ENCODE results near the gene CDRT15. TPM values are rescaled to one million over a fixed set of nuclear protein-coding genes. Genes with fewer than 3 reads are reported as not detected.

The CDRT15 gene
- total RNA-seq, 1 donor from 2014 or later: not detected

- Mint-ChIP-seq H3K27me3 (ENCODE audit: low read depth) (no peaks in the 10 kb centered on the region), H3K4me1 (no peaks in the 10 kb centered on the region), H3K9me3 (peaks cover 13% of the 10 kb centered on the region), H3K27ac (ENCODE audit: unreplicated experiment) (peak overlapping the region; percentile 39), H3K36me3 (ENCODE audit: low read depth) (peaks cover 40% of the 10 kb centered on the region), H3K4me3 (no peak overlapping the region)
- no peak for TF ChIP-seq CTCF (conservative IDR thresholded peaks at IDR 0.05)
- no peak for DNase-seq (ENCODE audit: low read depth, low spot score)
Observed at GRCh38 chr17:14212401-14212800, 24.3 kb downstream of the CDRT15 start.

- Mint-ChIP-seq H3K36me3 (ENCODE audit: low read depth) (peaks cover 40% of the 10 kb centered on the region), H3K9me3 (peaks cover 13% of the 10 kb centered on the region), H3K4me3 (no peak overlapping the region)
Observed at GRCh38 chr17:14211801-14212200, 24.9 kb downstream of the CDRT15 start.

GRCh38 chr17:14211246-14211645 lies 25.4 kb downstream of the CDRT15 start:
- Mint-ChIP-seq H3K9me3 (peaks cover 13% of the 10 kb centered on the region), H3K4me3 (no peak overlapping the region), H3K27ac (ENCODE audit: unreplicated experiment) (no peak overlapping the region), H3K4me1 (no peaks in the 10 kb centered on the region), H3K27me3 (ENCODE audit: low read depth) (no peaks in the 10 kb centered on the region), H3K36me3 (ENCODE audit: low read depth) (peaks cover 40% of the 10 kb centered on the region)
- no peak for TF ChIP-seq CTCF (conservative IDR thresholded peaks at IDR 0.05)
- DNase-seq (ENCODE audit: low read depth, low spot score): no peak

More at GRCh38 chr17:14211801-14212200, 24.9 kb downstream of the CDRT15 start:
- DNase-seq (ENCODE audit: low read depth, low spot score): no peak
- TF ChIP-seq CTCF (conservative IDR thresholded peaks at IDR 0.05): no peak
- H3K4me1 Mint-ChIP-seq: no peaks in the 10 kb centered on the region
- H3K27ac Mint-ChIP-seq (ENCODE audit: unreplicated experiment): no peak overlapping the region
- no peaks in the 10 kb centered on the region for H3K27me3 Mint-ChIP-seq (ENCODE audit: low read depth)

GRCh38 chr17:14209215-14209614 lies 27.4 kb downstream of the CDRT15 start:
- TF ChIP-seq CTCF (conservative IDR thresholded peaks at IDR 0.05): no peak
- H3K9me3 Mint-ChIP-seq: peaks cover 13% of the 10 kb centered on the region
- no peak for DNase-seq (ENCODE audit: low read depth, low spot score)
- no peaks in the 10 kb centered on the region for H3K4me1 Mint-ChIP-seq
- H3K36me3 Mint-ChIP-seq (ENCODE audit: low read depth): peaks cover 42% of the 10 kb centered on the region
- H3K27me3 Mint-ChIP-seq (ENCODE audit: low read depth): no peaks in the 10 kb centered on the region
- no peak overlapping the region for H3K4me3 Mint-ChIP-seq
- no peak overlapping the region for H3K27ac Mint-ChIP-seq (ENCODE audit: unreplicated experiment)

- peaks cover 5% of the 10 kb centered on the region for H3K4me1 Mint-ChIP-seq
- H3K4me3 Mint-ChIP-seq: no peak overlapping the region
- no peak overlapping the region for H3K27ac Mint-ChIP-seq (ENCODE audit: unreplicated experiment)
Observed at GRCh38 chr17:14207791-14208190, 28.9 kb downstream of the CDRT15 start.

More at GRCh38 chr17:14207791-14208190, 28.9 kb downstream of the CDRT15 start:
- Mint-ChIP-seq H3K36me3 (ENCODE audit: low read depth) (peaks cover 33% of the 10 kb centered on the region), H3K27me3 (ENCODE audit: low read depth) (no peaks in the 10 kb centered on the region), H3K9me3 (peaks cover 13% of the 10 kb centered on the region)
- TF ChIP-seq CTCF (conservative IDR thresholded peaks at IDR 0.05): no peak
- DNase-seq (ENCODE audit: low read depth, low spot score): no peak

Data from neural crest cell (in vitro differentiated cells).